ENCODE data around the gene DMRT1.

DMRT1 gene

GRCh38 chr9:966870-967269 lies 125.4 kb downstream of the DMRT1 start:
- no peaks in the 10 kb centered on the region for H3K9me3 ChIP-seq (ENCODE audit: control insufficient read depth, insufficient read depth, low read length)
- peaks cover 4% of the 10 kb centered on the region for H3K4me1 ChIP-seq (ENCODE audit: control insufficient read depth, insufficient read depth, low read length)
- H3K27me3 ChIP-seq (ENCODE audit: control insufficient read depth, insufficient read depth, low read length): peaks cover 78% of the 10 kb centered on the region
- no peak overlapping the region for H3K4me3 ChIP-seq (ENCODE audit: low read depth, low read length)
- no peak overlapping the region for H3K9ac ChIP-seq (ENCODE audit: low read depth, low read length)
- no peaks in the 10 kb centered on the region for H3K36me3 ChIP-seq (ENCODE audit: control insufficient read depth, insufficient read depth, low read length)

GRCh38 chr9:967436-967835 lies 125.9 kb downstream of the DMRT1 start:
- Histone ChIP-seq H3K27me3 (ENCODE audit: control insufficient read depth, insufficient read depth, low read length) (peaks cover 78% of the 10 kb centered on the region), H3K9me3 (ENCODE audit: control insufficient read depth, insufficient read depth, low read length) (no peaks in the 10 kb centered on the region), H3K36me3 (ENCODE audit: control insufficient read depth, insufficient read depth, low read length) (no peaks in the 10 kb centered on the region), H3K4me3 (ENCODE audit: low read depth, low read length) (peak overlapping the region; percentile 3), H3K9ac (ENCODE audit: low read depth, low read length) (no peak overlapping the region), H3K4me1 (ENCODE audit: control insufficient read depth, insufficient read depth, low read length) (peaks cover 4% of the 10 kb centered on the region)

GRCh38 chr9:967903-968641 lies 126.6 kb downstream of the DMRT1 start:
- Histone ChIP-seq H3K36me3 (ENCODE audit: control insufficient read depth, insufficient read depth, low read length) (no peaks in the 10 kb centered on the region), H3K4me3 (ENCODE audit: low read depth, low read length) (peak overlapping the region; percentile 3), H3K9ac (ENCODE audit: low read depth, low read length) (no peak overlapping the region), H3K4me1 (ENCODE audit: control insufficient read depth, insufficient read depth, low read length) (peaks cover 4% of the 10 kb centered on the region), H3K9me3 (ENCODE audit: control insufficient read depth, insufficient read depth, low read length) (no peaks in the 10 kb centered on the region), H3K27me3 (ENCODE audit: control insufficient read depth, insufficient read depth, low read length) (peaks cover 80% of the 10 kb centered on the region)

GRCh38 chr9:969310-970150 lies 128.0 kb downstream of the DMRT1 start:
- H3K27me3 ChIP-seq (ENCODE audit: control insufficient read depth, insufficient read depth, low read length): peaks cover 87% of the 10 kb centered on the region
- no peak overlapping the region for H3K9ac ChIP-seq (ENCODE audit: low read depth, low read length)
- H3K9me3 ChIP-seq (ENCODE audit: control insufficient read depth, insufficient read depth, low read length): no peaks in the 10 kb centered on the region
- H3K36me3 ChIP-seq (ENCODE audit: control insufficient read depth, insufficient read depth, low read length): no peaks in the 10 kb centered on the region
- H3K4me1 ChIP-seq (ENCODE audit: control insufficient read depth, insufficient read depth, low read length): peaks cover 4% of the 10 kb centered on the region
- H3K4me3 ChIP-seq (ENCODE audit: low read depth, low read length): peak overlapping the region; percentile 59

- Histone ChIP-seq H3K9ac (ENCODE audit: low read depth, low read length) (no peak overlapping the region), H3K4me1 (ENCODE audit: control insufficient read depth, insufficient read depth, low read length) (peaks cover 4% of the 10 kb centered on the region), H3K9me3 (ENCODE audit: control insufficient read depth, insufficient read depth, low read length) (no peaks in the 10 kb centered on the region), H3K27me3 (ENCODE audit: control insufficient read depth, insufficient read depth, low read length) (peaks cover 87% of the 10 kb centered on the region), H3K4me3 (ENCODE audit: low read depth, low read length) (peak overlapping the region; percentile 59), H3K36me3 (ENCODE audit: control insufficient read depth, insufficient read depth, low read length) (no peaks in the 10 kb centered on the region)
Observed at GRCh38 chr9:970151-970996, 128.9 kb downstream of the DMRT1 start.

- Histone ChIP-seq H3K4me3 (ENCODE audit: low read depth, low read length) (peak overlapping the region; percentile 59), H3K27me3 (ENCODE audit: control insufficient read depth, insufficient read depth, low read length) (peaks cover 85% of the 10 kb centered on the region), H3K36me3 (ENCODE audit: control insufficient read depth, insufficient read depth, low read length) (no peaks in the 10 kb centered on the region), H3K4me1 (ENCODE audit: control insufficient read depth, insufficient read depth, low read length) (peaks cover 2% of the 10 kb centered on the region), H3K9ac (ENCODE audit: low read depth, low read length) (no peak overlapping the region), H3K9me3 (ENCODE audit: control insufficient read depth, insufficient read depth, low read length) (no peaks in the 10 kb centered on the region)
Observed at GRCh38 chr9:971901-972500, 130.5 kb downstream of the DMRT1 start.

- Histone ChIP-seq H3K4me1 (ENCODE audit: control insufficient read depth, insufficient read depth, low read length) (no peaks in the 10 kb centered on the region), H3K9ac (ENCODE audit: low read depth, low read length) (no peak overlapping the region), H3K27me3 (ENCODE audit: control insufficient read depth, insufficient read depth, low read length) (peaks cover 89% of the 10 kb centered on the region), H3K9me3 (ENCODE audit: control insufficient read depth, insufficient read depth, low read length) (no peaks in the 10 kb centered on the region), H3K4me3 (ENCODE audit: low read depth, low read length) (peak overlapping the region; percentile 40), H3K36me3 (ENCODE audit: control insufficient read depth, insufficient read depth, low read length) (no peaks in the 10 kb centered on the region)
Observed at GRCh38 chr9:972501-973294, 131.2 kb downstream of the DMRT1 start.

- no peaks in the 10 kb centered on the region for H3K9me3 ChIP-seq (ENCODE audit: control insufficient read depth, insufficient read depth, low read length)
- H3K4me1 ChIP-seq (ENCODE audit: control insufficient read depth, insufficient read depth, low read length): no peaks in the 10 kb centered on the region
- H3K9ac ChIP-seq (ENCODE audit: low read depth, low read length): no peak overlapping the region
- H3K4me3 ChIP-seq (ENCODE audit: low read depth, low read length): peak overlapping the region; percentile 40
- no peaks in the 10 kb centered on the region for H3K36me3 ChIP-seq (ENCODE audit: control insufficient read depth, insufficient read depth, low read length)
- peaks cover 91% of the 10 kb centered on the region for H3K27me3 ChIP-seq (ENCODE audit: control insufficient read depth, insufficient read depth, low read length)
Observed at GRCh38 chr9:973295-973834, 131.9 kb downstream of the DMRT1 start.

- peaks cover 91% of the 10 kb centered on the region for H3K27me3 ChIP-seq (ENCODE audit: control insufficient read depth, insufficient read depth, low read length)
- no peak overlapping the region for H3K9ac ChIP-seq (ENCODE audit: low read depth, low read length)
Observed at GRCh38 chr9:974031-974995, 132.8 kb downstream of the DMRT1 start.

More at GRCh38 chr9:974031-974995, 132.8 kb downstream of the DMRT1 start:
- Histone ChIP-seq H3K9me3 (ENCODE audit: control insufficient read depth, insufficient read depth, low read length) (no peaks in the 10 kb centered on the region), H3K4me3 (ENCODE audit: low read depth, low read length) (peak overlapping the region; percentile 45), H3K4me1 (ENCODE audit: control insufficient read depth, insufficient read depth, low read length) (no peaks in the 10 kb centered on the region), H3K36me3 (ENCODE audit: control insufficient read depth, insufficient read depth, low read length) (no peaks in the 10 kb centered on the region)

All from iPS-15b (cell line).